Measurements from ENCODE around the gene MINPP1. TPM values are rescaled to one million over a fixed set of nuclear protein-coding genes. Genes with fewer than 3 reads are reported as not detected.

The MINPP1 gene
- total RNA-seq, 1 experiment from 2014 or later, result 14.3 TPM

DNA sequence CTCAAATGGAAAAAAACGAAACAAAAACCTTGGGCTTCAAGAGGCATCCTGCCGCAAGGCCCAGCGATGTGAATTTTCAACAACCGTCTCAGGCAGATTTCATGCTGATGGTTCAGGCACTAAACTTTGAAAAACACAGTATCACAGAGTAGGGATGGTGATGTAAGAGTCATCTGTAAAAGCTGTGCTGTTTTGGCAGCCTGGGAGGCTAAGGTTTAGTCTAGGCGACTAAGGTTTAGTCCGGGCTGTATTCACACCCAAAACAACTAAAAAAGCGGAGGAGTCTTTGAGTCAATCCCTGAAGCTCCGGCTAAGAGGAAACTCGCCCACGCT lies 420 bp upstream of the MINPP1 start:
- no peak for DNase-seq
- ChIA-PET POLR2A (ENCODE audit: unreplicated experiment) (no interaction called here), CTCF (no interaction called here)
- Histone ChIP-seq H3K36me3 (ENCODE audit: low read depth, low read length) (0 out of 2 replicates have a peak, but pooled peaks cover under 1% of the 10 kb centered on the region), H3K79me2 (ENCODE audit: low read length) (peaks cover 38% of the 10 kb centered on the region), H3F3A (ENCODE audit: low read length, unreplicated experiment) (no peaks in the 10 kb centered on the region), H3K9ac (ENCODE audit: low read length) (peak overlapping the region; percentile 67), H3K27ac (ENCODE audit: low read length) (peak overlapping the region; percentile 28), H3K4me3 (ENCODE audit: low read length) (peak overlapping the region; percentile 90), H2AFZ (ENCODE audit: low read length) (peak overlapping the region; percentile 89), H3K27me3 (ENCODE audit: low read length) (no peaks in the 10 kb centered on the region), H3K9me3 (ENCODE audit: low read length) (no peaks in the 10 kb centered on the region), H3K9me2 (replicated peaks; ENCODE audit: low read length) (no peaks in the 10 kb centered on the region), H3K4me2 (ENCODE audit: low read length) (peak overlapping the region; percentile 88), H3K4me1 (ENCODE audit: insufficient read depth, low read length) (peaks cover 25% of the 10 kb centered on the region), H4K20me1 (ENCODE audit: low read length) (no peaks in the 10 kb centered on the region)
- ATAC-seq, result no peak
- no peak for TF ChIP-seq EZH2phosphoT487 (IDR thresholded peaks at IDR 0.05; ENCODE audit: borderline replicate concordance, low read length)
- TF ChIP-seq EZH2 (IDR thresholded peaks at IDR 0.05; ENCODE audit: low read length, unreplicated experiment), result no peak
- TF ChIP-seq, protein P1, sequence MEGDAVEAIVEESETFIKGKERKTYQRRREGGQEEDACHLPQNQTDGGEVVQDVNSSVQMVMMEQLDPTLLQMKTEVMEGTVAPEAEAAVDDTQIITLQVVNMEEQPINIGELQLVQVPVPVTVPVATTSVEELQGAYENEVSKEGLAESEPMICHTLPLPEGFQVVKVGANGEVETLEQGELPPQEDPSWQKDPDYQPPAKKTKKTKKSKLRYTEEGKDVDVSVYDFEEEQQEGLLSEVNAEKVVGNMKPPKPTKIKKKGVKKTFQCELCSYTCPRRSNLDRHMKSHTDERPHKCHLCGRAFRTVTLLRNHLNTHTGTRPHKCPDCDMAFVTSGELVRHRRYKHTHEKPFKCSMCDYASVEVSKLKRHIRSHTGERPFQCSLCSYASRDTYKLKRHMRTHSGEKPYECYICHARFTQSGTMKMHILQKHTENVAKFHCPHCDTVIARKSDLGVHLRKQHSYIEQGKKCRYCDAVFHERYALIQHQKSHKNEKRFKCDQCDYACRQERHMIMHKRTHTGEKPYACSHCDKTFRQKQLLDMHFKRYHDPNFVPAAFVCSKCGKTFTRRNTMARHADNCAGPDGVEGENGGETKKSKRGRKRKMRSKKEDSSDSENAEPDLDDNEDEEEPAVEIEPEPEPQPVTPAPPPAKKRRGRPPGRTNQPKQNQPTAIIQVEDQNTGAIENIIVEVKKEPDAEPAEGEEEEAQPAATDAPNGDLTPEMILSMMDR (conservative IDR thresholded peaks at IDR 0.05; ENCODE audit: low read depth, low read length), result no peak
- TSS peak; percentile 84 for BruUV-seq (replicated peaks)
- intact Hi-C loops (cut with micrococcal nuclease), result no loop called here

DNA sequence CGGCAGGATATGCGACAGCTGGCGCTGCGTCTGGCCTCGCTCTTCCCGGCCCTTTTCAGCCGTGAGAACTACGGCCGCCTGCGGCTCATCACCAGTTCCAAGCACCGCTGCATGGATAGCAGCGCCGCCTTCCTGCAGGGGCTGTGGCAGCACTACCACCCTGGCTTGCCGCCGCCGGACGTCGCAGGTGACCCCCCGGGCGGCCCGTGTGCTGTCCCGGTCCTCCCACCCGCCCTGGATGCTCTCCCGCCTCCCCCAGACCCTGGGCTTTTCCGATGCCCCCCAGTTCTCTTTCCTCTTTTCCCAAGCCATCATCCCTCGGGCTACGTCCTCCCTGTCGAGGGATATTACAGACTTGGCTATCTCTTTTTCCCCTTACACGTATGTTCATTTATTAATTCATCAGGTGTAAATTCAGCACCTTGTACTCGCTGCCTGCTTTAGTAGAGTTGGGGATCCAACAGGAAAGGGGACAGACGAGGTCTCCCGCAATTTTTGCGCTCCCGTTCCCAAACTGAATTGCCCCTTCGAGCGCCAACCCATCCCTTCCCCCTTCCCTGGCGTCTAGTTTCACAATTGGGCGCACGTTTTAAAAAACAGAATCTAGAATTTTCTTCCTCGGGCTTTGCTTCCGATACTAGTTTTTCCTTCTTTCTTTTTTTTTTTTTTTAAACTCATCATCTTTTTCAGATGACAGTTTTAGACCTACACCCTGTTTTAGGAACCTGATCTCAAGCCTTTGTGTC lies 846 bp downstream of the MINPP1 start:
- no TSS peak for BruUV-seq (replicated peaks)
- intact Hi-C loops (cut with micrococcal nuclease), result no loop called here
- H3K9ac ChIP-seq (ENCODE audit: low read length), result peak overlapping the region; percentile 67
- no peak for TF ChIP-seq EZH2 (IDR thresholded peaks at IDR 0.05; ENCODE audit: low read length, unreplicated experiment)
- TF ChIP-seq, protein P1 (conservative IDR thresholded peaks at IDR 0.05; ENCODE audit: low read depth, low read length), result peak; percentile 59
- DNase-seq (peak; percentile 63), ATAC-seq (peak; percentile 79)
- H4K20me1 ChIP-seq (ENCODE audit: low read length), result no peaks in the 10 kb centered on the region
- 0 out of 2 replicates have a peak, but pooled peaks cover 6% of the 10 kb centered on the region for H3K36me3 ChIP-seq (ENCODE audit: low read depth, low read length)
- H2AFZ ChIP-seq (ENCODE audit: low read length), result peak overlapping the region; percentile 89
- ChIA-PET POLR2A (ENCODE audit: unreplicated experiment) (interaction anchor here (0.5 kb wide), 1 partner anchor 11 kb away, joined by 3 read pairs; no protein-coding TSS in a partner anchor), CTCF (no interaction called here)
- peak overlapping the region; percentile 88 for H3K4me2 ChIP-seq (ENCODE audit: low read length)
- peak overlapping the region; percentile 90 for H3K4me3 ChIP-seq (ENCODE audit: low read length)
- H3K27ac ChIP-seq (ENCODE audit: low read length), result no peak overlapping the region
- no peaks in the 10 kb centered on the region for H3K27me3 ChIP-seq (ENCODE audit: low read length)
- H3K9me2 ChIP-seq (replicated peaks; ENCODE audit: low read length), result no peaks in the 10 kb centered on the region
- H3F3A ChIP-seq (ENCODE audit: low read length, unreplicated experiment), result no peaks in the 10 kb centered on the region
- H3K9me3 ChIP-seq (ENCODE audit: low read length), result no peaks in the 10 kb centered on the region
- peaks cover 38% of the 10 kb centered on the region for H3K79me2 ChIP-seq (ENCODE audit: low read length)
- peaks cover 25% of the 10 kb centered on the region for H3K4me1 ChIP-seq (ENCODE audit: insufficient read depth, low read length)

DNA sequence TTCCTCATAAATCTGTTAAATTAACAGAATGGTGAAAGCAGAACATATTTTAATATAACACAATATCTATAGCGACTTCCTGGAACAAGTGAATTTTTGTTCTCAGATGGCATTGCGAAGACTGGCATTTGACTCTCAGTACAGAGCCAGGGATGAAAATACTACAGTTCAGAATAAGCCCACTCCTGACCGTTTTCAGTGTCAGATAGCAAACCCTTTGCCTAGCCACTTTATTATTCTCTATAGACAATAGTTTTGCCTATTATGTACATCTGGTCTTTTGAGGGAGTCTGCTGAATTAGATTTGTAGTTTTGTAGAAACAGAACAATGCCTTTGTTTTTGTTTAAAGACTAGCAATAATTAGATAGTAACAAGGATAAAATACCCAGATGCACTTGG lies 2.3 kb downstream of the MINPP1 start:
- H3K9me2 ChIP-seq (replicated peaks; ENCODE audit: low read length), result no peaks in the 10 kb centered on the region
- CTCF ChIA-PET, result interaction anchor here (0.6 kb wide), 1 partner anchor 10 kb away, joined by 5 read pairs; no protein-coding TSS in a partner anchor
- H3K79me2 ChIP-seq (ENCODE audit: low read length), result peaks cover 38% of the 10 kb centered on the region
- no peaks in the 10 kb centered on the region for H3K27me3 ChIP-seq (ENCODE audit: low read length)
- TF ChIP-seq EZH2 (IDR thresholded peaks at IDR 0.05; ENCODE audit: low read length, unreplicated experiment) (no peak), EZH2phosphoT487 (IDR thresholded peaks at IDR 0.05; ENCODE audit: borderline replicate concordance, low read length) (no peak)
- TF ChIP-seq, protein P1 (conservative IDR thresholded peaks at IDR 0.05; ENCODE audit: low read depth, low read length), result no peak
- H3K9me3 ChIP-seq (ENCODE audit: low read length), result no peaks in the 10 kb centered on the region
- H2AFZ ChIP-seq (ENCODE audit: low read length), result no peak overlapping the region
- ATAC-seq, result no peak
- peak overlapping the region; percentile 90 for H3K4me3 ChIP-seq (ENCODE audit: low read length)
- no peak overlapping the region for H3K9ac ChIP-seq (ENCODE audit: low read length)
- no TSS peak for BruUV-seq (replicated peaks)
- POLR2A ChIA-PET (ENCODE audit: unreplicated experiment), result interaction anchor here (0.6 kb wide), 1 partner anchor 215 kb away, joined by 5 read pairs; no protein-coding TSS in a partner anchor
- H3K4me2 ChIP-seq (ENCODE audit: low read length), result peak overlapping the region; percentile 88
- no peaks in the 10 kb centered on the region for H4K20me1 ChIP-seq (ENCODE audit: low read length)
- intact Hi-C loops (cut with micrococcal nuclease), result no loop called here
- H3F3A ChIP-seq (ENCODE audit: low read length, unreplicated experiment), result no peaks in the 10 kb centered on the region
- 0 out of 2 replicates have a peak, but pooled peaks cover 6% of the 10 kb centered on the region for H3K36me3 ChIP-seq (ENCODE audit: low read depth, low read length)
- DNase-seq, result no peak
- H3K4me1 ChIP-seq (ENCODE audit: insufficient read depth, low read length), result peaks cover 25% of the 10 kb centered on the region
- no peak overlapping the region for H3K27ac ChIP-seq (ENCODE audit: low read length)

All from PC-3 (cell line).